Tongue (tissue), 2 donors: ENCODE data around the gene KRTAP5-4. TPM values are rescaled to one million over a fixed set of nuclear protein-coding genes. Genes with fewer than 3 reads are reported as not detected.
"Not testable (repeated sequence)": the region's sequence is repeated elsewhere in the genome, so short reads cannot be mapped to it uniquely, and the experiment has no call there.

Source experiments
- DNase-seq: peaks from one replicate; pipeline ENCODE4 v3.0.0-alpha.2; 2015
- total RNA-seq: library from RNA; depleted of rRNA; stranded (reverse); fragments of >200 nt; gene quantifications from one replicate; pipeline ENCODE4 v1.2.3, GENCODE V29; 2014

Gene KRTAP5-4
- total RNA-seq = not detected

- DNase-seq = no peak
These were observed at the start of gene KRTAP5-4 for GRCh38 chr11:1622086-1622485. KRTAP5-4 (minus strand) TSS chr11:1622138; CDS start chr11:1622093, 45 bp downstream.

GRCh38 chr11:1671658-1672057 is 49.7 kb upstream of the KRTAP5-4 start:
- no peak for DNase-seq

- no peak for DNase-seq
These were observed 49.0 kb upstream of the KRTAP5-4 start for GRCh38 chr11:1670905-1671371.

GRCh38 chr11:1670457-1670856 is 48.5 kb upstream of the KRTAP5-4 start:
- DNase-seq = not testable (repeated sequence)

- peak; percentile 90 for DNase-seq
These were observed 47.7 kb upstream of the KRTAP5-4 start for GRCh38 chr11:1669546-1670218.

GRCh38 chr11:1668911-1669473 is 47.1 kb upstream of the KRTAP5-4 start:
- DNase-seq = no peak

- DNase-seq = peak; percentile 50
These were observed 46.0 kb upstream of the KRTAP5-4 start for GRCh38 chr11:1667906-1668305.

GRCh38 chr11:1667121-1667850 is 45.3 kb upstream of the KRTAP5-4 start:
- no peak for DNase-seq

- DNase-seq = no peak
These were observed 43.4 kb upstream of the KRTAP5-4 start for GRCh38 chr11:1665313-1665712.

GRCh38 chr11:1662699-1663283 is 40.9 kb upstream of the KRTAP5-4 start:
- DNase-seq = not testable (repeated sequence)

GRCh38 chr11:1661454-1662269 is 39.7 kb upstream of the KRTAP5-4 start:
- DNase-seq = not testable (repeated sequence)

- DNase-seq = no peak
These were observed 38.4 kb upstream of the KRTAP5-4 start for GRCh38 chr11:1660111-1660867.

GRCh38 chr11:1659506-1659905 is 37.6 kb upstream of the KRTAP5-4 start:
- DNase-seq = no peak

GRCh38 chr11:1656670-1657069 is 34.7 kb upstream of the KRTAP5-4 start:
- no peak for DNase-seq

- DNase-seq = no peak
These were observed 34.1 kb upstream of the KRTAP5-4 start for GRCh38 chr11:1656061-1656441.

GRCh38 chr11:1655168-1656060 is 33.5 kb upstream of the KRTAP5-4 start:
- DNase-seq = no peak

- peak; percentile 31 for DNase-seq
These were observed 32.6 kb upstream of the KRTAP5-4 start for GRCh38 chr11:1654388-1655167.

GRCh38 chr11:1653541-1654387 is 31.8 kb upstream of the KRTAP5-4 start:
- DNase-seq = peak; percentile 30
